Keratinocyte (primary cell): ENCODE results near the gene MOGAT1. TPM values are rescaled to one million over a fixed set of nuclear protein-coding genes. Genes with fewer than 3 reads are reported as not detected.

Source experiments
- DNase-seq: peaks from one replicate; pipeline ENCODE4 v3.0.0-alpha.2; 2011; ENCODE audit warnings: low read depth, missing footprints, low spot score
- FAIRE-seq: peaks from 2 replicates; lab custom pipeline; 2011; peaks lifted over from hg19 to GRCh38; lab: Jason Lieb, UNC
- H2AFZ ChIP-seq: 2 replicates; pipeline ENCODE4 v1.6.0; 2012; ENCODE audit warnings: low read length, control low read depth, inconsistent platforms; ENCODE audit not compliant: control insufficient read depth
- H3K27ac ChIP-seq: 2 replicates; pipeline ENCODE4 v1.5.1; 2011; ENCODE audit warnings: low read length; ENCODE audit not compliant: control insufficient read depth, insufficient read depth
- H3K27me3 ChIP-seq: 3 replicates; pipeline ENCODE4 v1.6.0; 2011; ENCODE audit warnings: low read length; ENCODE audit not compliant: control insufficient read depth, insufficient read depth; ENCODE audit errors: extremely low read depth
- H3K36me3 ChIP-seq, 2 experiments: 2 replicates in 1 of 2; 3 replicates in 1 of 2; pipeline ENCODE4 v1.5.1; 2011; ENCODE audit warnings: low read length in 2 of 2, mild to moderate bottlenecking in 1 of 2; ENCODE audit not compliant: control insufficient read depth in 2 of 2, insufficient read depth in 2 of 2; ENCODE audit errors: extremely low read depth in 1 of 2
- H3K4me1 ChIP-seq: 3 replicates; pipeline ENCODE4 v1.5.1; 2011; ENCODE audit warnings: low read length; ENCODE audit not compliant: control insufficient read depth, insufficient read depth; ENCODE audit errors: extremely low read depth
- H3K4me2 ChIP-seq: 3 replicates; pipeline ENCODE4 v1.6.0; 2011; ENCODE audit warnings: low read depth, low read length; ENCODE audit not compliant: control insufficient read depth, insufficient read depth; ENCODE audit errors: extremely low read depth
- H3K4me3 ChIP-seq, 3 experiments: fragments of 200-600 bp in 1 of 3; sonication (generic) in 1 of 3; 2 replicates in 2 of 3; 3 replicates in 1 of 3; pipeline ENCODE4 v1.5.1; 2011 to 2016; ENCODE audit warnings: low read length in 3 of 3, mild to moderate bottlenecking in 3 of 3, control low read depth in 2 of 3, inconsistent platforms in 1 of 3, low read depth in 1 of 3, mixed read lengths in 1 of 3, mixed run types in 1 of 3, moderate library complexity in 1 of 3; ENCODE audit not compliant: control insufficient read depth in 2 of 3, insufficient read depth in 2 of 3; ENCODE audit errors: extremely low read depth in 1 of 3
- H3K79me2 ChIP-seq: 2 replicates; pipeline ENCODE4 v1.6.0; 2012; ENCODE audit warnings: low read length; ENCODE audit not compliant: control insufficient read depth, insufficient read depth
- H3K9ac ChIP-seq: 3 replicates; pipeline ENCODE4 v1.6.0; 2011; ENCODE audit warnings: low read length; ENCODE audit not compliant: control insufficient read depth, insufficient read depth; ENCODE audit errors: extremely low read depth
- H3K9me1 ChIP-seq: 3 replicates; pipeline ENCODE4 v1.6.0; 2011; ENCODE audit warnings: low read length; ENCODE audit not compliant: control insufficient read depth, insufficient read depth; ENCODE audit errors: extremely low read depth
- H3K9me3 ChIP-seq: 2 replicates; pipeline ENCODE4 v1.5.1; 2012; ENCODE audit warnings: low read depth, low read length; ENCODE audit not compliant: control insufficient read depth
- H4K20me1 ChIP-seq: 3 replicates; pipeline ENCODE4 v1.6.0; 2011; ENCODE audit warnings: low read length; ENCODE audit not compliant: control insufficient read depth, insufficient read depth; ENCODE audit errors: extremely low read depth
- CTCF ChIP-seq, 3 experiments: IDR thresholded peaks in 1 of 3; conservative IDR thresholded peaks in 1 of 3; optimal IDR thresholded peaks in 1 of 3; 2 replicates in 2 of 3; 3 replicates in 1 of 3; pipeline versions ENCODE3 to v1.5.1; 2011; ENCODE audit warnings: low read length in 3 of 3, mild to moderate bottlenecking in 3 of 3, moderate library complexity in 2 of 3, control low read depth in 1 of 3, inconsistent platforms in 1 of 3; ENCODE audit not compliant: insufficient read depth in 2 of 3; ENCODE audit errors: extremely low read depth in 1 of 3
- EZH2 ChIP-seq: IDR thresholded peaks from one replicate; pipeline ENCODE4 v1.6.1; 2012; ENCODE audit warnings: inconsistent platforms, mild to moderate bottlenecking, low read length, moderate library complexity
- dilution Hi-C: fragments of 300-500 bp; cut with MboI; formaldehyde crosslinking; loops from one replicate; pipeline ENCODE4 v1.7.0; 2020; ENCODE audit warnings: low sequenced_read_pairs; ENCODE audit not compliant: extremely low pct_ligation_motif_present
- polyA minus RNA-seq, 3 experiments: library from RNA; depleted of rRNA, polyadenylated mRNA; stranded (reverse); fragments of >200 nt; gene quantifications; 1 replicate in 1 of 3; 2 replicates in 1 of 3; 3 replicates in 1 of 3; pipeline ENCODE4 v1.2.3, GENCODE V29; 2011
- polyA plus RNA-seq, 5 experiments: library from polyadenylated mRNA; depleted of rRNA in 3 of 5; stranded (reverse) in 3 of 5; stranded (forward) in 1 of 5; unstranded in 1 of 5; fragments of >200 nt; gene quantifications; 1 replicate in 1 of 5; 2 replicates in 3 of 5; 3 replicates in 1 of 5; pipeline versions ENCODE4 v1.2.1 to v1.2.3, GENCODE V29; 2011 to 2012; ENCODE audit warnings: missing spikeins in 2 of 5, low read depth in 1 of 5, low replicate concordance in 1 of 5

The MOGAT1 gene
- not detected in 3 replicates for polyA plus RNA-seq
- not detected for polyA plus RNA-seq (2011; ENCODE audit: low read depth)
- polyA plus RNA-seq (2011; cell fraction: cytosol; rRNA removed): not detected in 2 replicates
- not detected in 2 replicates for polyA plus RNA-seq (2011; cell fraction: nucleus; rRNA removed)
- not detected in 2 replicates for polyA plus RNA-seq (2012; ENCODE audit: low replicate concordance)
- polyA minus RNA-seq: not detected in 3 replicates
- not detected for polyA minus RNA-seq (2011; cell fraction: cytosol; rRNA and poly(A)+ RNA removed)
- not detected in 2 replicates for polyA minus RNA-seq (2011; cell fraction: nucleus; rRNA and poly(A)+ RNA removed)

- TF ChIP-seq EZH2 (peak; percentile 3), CTCF (optimal IDR thresholded peaks at IDR 0.05 in 1 of 3, IDR thresholded peaks at IDR 0.05 in 1 of 3, conservative IDR thresholded peaks at IDR 0.05 in 1 of 3; ENCODE audit: extremely low read depth in 1 of 3, insufficient read depth in 2 of 3, low read length in 3 of 3) (no peak)
- dilution Hi-C loops: no loop called here
- H3K4me2 ChIP-seq: peak within 1 kb of the TSS; percentile 83
- H3K9me3 ChIP-seq: no peaks in the 10 kb centered on the region
- FAIRE-seq (no peak), DNase-seq (no peak)
- H3K27ac ChIP-seq: no peak within 1 kb of the TSS
- H3K4me1 ChIP-seq: peaks cover 8% of the 10 kb centered on the region
- H2AFZ ChIP-seq: peak within 1 kb of the TSS; percentile 55
- H3K27me3 ChIP-seq: peaks cover 22% of the 10 kb centered on the region
- no peaks in the 10 kb centered on the region for H3K9me1 ChIP-seq
- no peaks in the 10 kb centered on the region for H3K79me2 ChIP-seq
- no peaks in the 10 kb centered on the region for H3K36me3 ChIP-seq
- H4K20me1 ChIP-seq: no peaks in the 10 kb centered on the region
- no peak within 1 kb of the TSS for H3K9ac ChIP-seq
- peak within 1 kb of the TSS; percentile 23 to 67 (median 57) for H3K4me3 ChIP-seq
Observed at GRCh38 chr2:222671259-222672067, at the start of gene MOGAT1. TSS of gene MOGAT1 (plus strand) at chr2:222671658. CDS start at chr2:222671786, 128 bp downstream.

- H3K9me1 ChIP-seq: no peaks in the 10 kb centered on the region
- H3K9ac ChIP-seq: no peak overlapping the region
- no peak overlapping the region for H3K4me2 ChIP-seq
- no peak for DNase-seq
- no peak overlapping the region for H2AFZ ChIP-seq
- H3K27ac ChIP-seq: no peak overlapping the region
- dilution Hi-C loops: no loop called here
- H3K27me3 ChIP-seq: no peaks in the 10 kb centered on the region
- peaks cover 11 to 23% of the 10 kb centered on the region in 2 experiments for H3K36me3 ChIP-seq
- FAIRE-seq: no peak
- H3K4me3 ChIP-seq: no peak overlapping the region
- H3K79me2 ChIP-seq: no peaks in the 10 kb centered on the region
- H4K20me1 ChIP-seq: no peaks in the 10 kb centered on the region
- TF ChIP-seq EZH2 (no peak), CTCF (optimal IDR thresholded peaks at IDR 0.05 in 1 of 3, IDR thresholded peaks at IDR 0.05 in 1 of 3, conservative IDR thresholded peaks at IDR 0.05 in 1 of 3; ENCODE audit: extremely low read depth in 1 of 3, insufficient read depth in 2 of 3, low read length in 3 of 3) (no peak)
- H3K9me3 ChIP-seq: no peaks in the 10 kb centered on the region
- H3K4me1 ChIP-seq: no peaks in the 10 kb centered on the region
Observed at GRCh38 chr2:222621893-222622292, 49.6 kb upstream of the MOGAT1 start.
